Measurements from ENCODE around the gene SMAGP. TPM values are rescaled to one million over a fixed set of nuclear protein-coding genes. Genes with fewer than 3 reads are reported as not detected.

The SMAGP gene
- total RNA-seq, 3 donors from 2014 or later = 5.8 to 16.1 (median 15.5) TPM

GRCh38 chr12:51218607-51219161 is 51.5 kb downstream of the SMAGP start:
- peak overlapping the region; percentile 96 to 99 for H3K27ac ChIP-seq
- no peaks in the 10 kb centered on the region for H3K27me3 ChIP-seq
- H3K36me3 ChIP-seq = no peaks in the 10 kb centered on the region
- H3K4me1 ChIP-seq = no peaks in the 10 kb centered on the region
- H3K4me3 ChIP-seq = peak overlapping the region; percentile 64 to 91 (median 91)
- H3K9me3 ChIP-seq = no peaks in the 10 kb centered on the region
- intact Hi-C loops (cut with DNase I; ENCODE audit: low total_unique reads) = no loop called here
- no peak for DNase-seq (ENCODE audit: low spot score in 2 of 2)
- TF ChIP-seq POLR2AphosphoS5 (IDR thresholded peaks at IDR 0.05) (no peak), CTCF (IDR thresholded peaks at IDR 0.05) (no peak), POLR2A (IDR thresholded peaks at IDR 0.05) (no peak)

GRCh38 chr12:51217968-51218606 is 52.1 kb downstream of the SMAGP start, which contains the start of gene POU6F1:
Gene POU6F1, minus strand, starts transcription at chr12:51218062. Its CDS starts 11,226 bp downstream, at chr12:51206836.
- H3K4me1 ChIP-seq = no peaks in the 10 kb centered on the region
- H3K9me3 ChIP-seq = no peaks in the 10 kb centered on the region
- no peaks in the 10 kb centered on the region for H3K27me3 ChIP-seq
- peak within 1 kb of the TSS; percentile 96 to 99 for H3K27ac ChIP-seq
- no peak for TF ChIP-seq POLR2A (IDR thresholded peaks at IDR 0.05)
- TF ChIP-seq POLR2AphosphoS5 (IDR thresholded peaks at IDR 0.05) = peak; percentile 34 to 80 (median 50)
- TF ChIP-seq CTCF (IDR thresholded peaks at IDR 0.05) = peak in 2 of 3 donors; percentile 45 to 67
- peak within 1 kb of the TSS; percentile 64 to 91 (median 91) for H3K4me3 ChIP-seq
- peak; percentile 67 to 73 for DNase-seq (ENCODE audit: low spot score in 2 of 2)
- no peaks in the 10 kb centered on the region for H3K36me3 ChIP-seq
- intact Hi-C loops (cut with DNase I; ENCODE audit: low total_unique reads) = no loop called here

GRCh38 chr12:51217133-51217967 is 52.9 kb downstream of the SMAGP start:
- H3K4me3 ChIP-seq = peak overlapping the region; percentile 64 to 91 (median 91)
- H3K36me3 ChIP-seq = no peaks in the 10 kb centered on the region
- no peaks in the 10 kb centered on the region for H3K4me1 ChIP-seq
- TF ChIP-seq POLR2AphosphoS5 (IDR thresholded peaks at IDR 0.05) (peak in 1 of 3 donors; percentile 36), POLR2A (IDR thresholded peaks at IDR 0.05) (no peak), CTCF (IDR thresholded peaks at IDR 0.05) (peak in 1 of 3 donors; percentile 8)
- H3K27ac ChIP-seq = peak overlapping the region; percentile 96 to 99
- H3K27me3 ChIP-seq = no peaks in the 10 kb centered on the region
- H3K9me3 ChIP-seq = no peaks in the 10 kb centered on the region
- intact Hi-C loops (cut with DNase I; ENCODE audit: low total_unique reads) = no loop called here
- DNase-seq (ENCODE audit: low spot score in 2 of 2) = peak; percentile 55 to 61

- H3K27me3 ChIP-seq = no peaks in the 10 kb centered on the region
- H3K27ac ChIP-seq = peak overlapping the region; percentile 96 to 99
- H3K9me3 ChIP-seq = no peaks in the 10 kb centered on the region
- peak overlapping the region; percentile 64 to 91 (median 91) for H3K4me3 ChIP-seq
- intact Hi-C loops (cut with DNase I; ENCODE audit: low total_unique reads) = no loop called here
- no peaks in the 10 kb centered on the region for H3K36me3 ChIP-seq
- H3K4me1 ChIP-seq = no peaks in the 10 kb centered on the region
- TF ChIP-seq POLR2AphosphoS5 (IDR thresholded peaks at IDR 0.05) = no peak
- no peak for DNase-seq (ENCODE audit: low spot score in 2 of 2)
Measured at GRCh38 chr12:51216642-51217041, 53.6 kb downstream of the SMAGP start.

- Histone ChIP-seq H3K4me3 (no peak overlapping the region), H3K9me3 (no peaks in the 10 kb centered on the region), H3K36me3 (no peaks in the 10 kb centered on the region), H3K4me1 (no peaks in the 10 kb centered on the region), H3K27me3 (no peaks in the 10 kb centered on the region), H3K27ac (no peak overlapping the region)
- DNase-seq (ENCODE audit: low spot score in 2 of 2) = no peak
- TF ChIP-seq POLR2A (IDR thresholded peaks at IDR 0.05) (no peak), CTCF (IDR thresholded peaks at IDR 0.05) (no peak), POLR2AphosphoS5 (IDR thresholded peaks at IDR 0.05) (no peak)
- intact Hi-C loops (cut with DNase I; ENCODE audit: low total_unique reads) = no loop called here
Measured at GRCh38 chr12:51214895-51215294, 55.3 kb downstream of the SMAGP start.
